ENCODE measurements around the gene STXBP5L.
A peak's percentile ranks its signal among the peaks of the same experiment; 100 is the strongest.
"Not testable (repeated sequence)": the region's sequence is repeated elsewhere in the genome, so short reads cannot be mapped to it uniquely, and the experiment has no call there.

STXBP5L gene

GRCh38 chr3:121167374-121168139 is 259.6 kb downstream of the STXBP5L start:
- no peak for DNase-seq
- intact Hi-C loops (cut with DNase I) = no loop called here

GRCh38 chr3:121175083-121175482 is 267.1 kb downstream of the STXBP5L start:
- no peak for DNase-seq

GRCh38 chr3:121190626-121191025 is 282.6 kb downstream of the STXBP5L start:
- intact Hi-C loops (cut with DNase I); DNase-seq: not testable (repeated sequence)

More at GRCh38 chr3:121175083-121175482, 267.1 kb downstream of the STXBP5L start:
- intact Hi-C loops (cut with DNase I) = no loop called here

GRCh38 chr3:121202573-121202972 is 294.6 kb downstream of the STXBP5L start:
- intact Hi-C loops (cut with DNase I) = no loop called here
- no peak for DNase-seq

- DNase-seq = no peak
- intact Hi-C loops (cut with DNase I) = no loop called here
Observed at GRCh38 chr3:121223116-121223515, 315.1 kb downstream of the STXBP5L start.

GRCh38 chr3:121228971-121229370 is 321.0 kb downstream of the STXBP5L start:
- DNase-seq = no peak
- intact Hi-C loops (cut with DNase I) = no loop called here

GRCh38 chr3:121230194-121230593 is 322.2 kb downstream of the STXBP5L start:
- intact Hi-C loops (cut with DNase I); DNase-seq: not testable (repeated sequence)

GRCh38 chr3:121231872-121232271 is 323.9 kb downstream of the STXBP5L start:
- intact Hi-C loops (cut with DNase I) = no loop called here
- DNase-seq = no peak

GRCh38 chr3:121232309-121233225 is 324.6 kb downstream of the STXBP5L start:
- DNase-seq = no peak
- intact Hi-C loops (cut with DNase I) = no loop called here

GRCh38 chr3:121243208-121243607 is 335.2 kb downstream of the STXBP5L start:
- DNase-seq = no peak

GRCh38 chr3:121252676-121253075 is 344.7 kb downstream of the STXBP5L start:
- no peak for DNase-seq
- intact Hi-C loops (cut with DNase I) = no loop called here

More at GRCh38 chr3:121243208-121243607, 335.2 kb downstream of the STXBP5L start:
- intact Hi-C loops (cut with DNase I) = no loop called here

GRCh38 chr3:121269389-121269788 is 361.4 kb downstream of the STXBP5L start:
- intact Hi-C loops (cut with DNase I) = no loop called here
- DNase-seq = no peak

GRCh38 chr3:121274411-121274810 is 366.4 kb downstream of the STXBP5L start:
- intact Hi-C loops (cut with DNase I) = no loop called here
- no peak for DNase-seq

GRCh38 chr3:121295452-121295851 is 387.4 kb downstream of the STXBP5L start:
- intact Hi-C loops (cut with DNase I) = no loop called here
- no peak for DNase-seq

GRCh38 chr3:121295979-121296378 is 388.0 kb downstream of the STXBP5L start:
- no peak for DNase-seq
- intact Hi-C loops (cut with DNase I) = no loop called here

- DNase-seq = no peak
- intact Hi-C loops (cut with DNase I) = no loop called here
Observed at GRCh38 chr3:121324320-121324719, 416.3 kb downstream of the STXBP5L start.

GRCh38 chr3:121330118-121330517 is 422.1 kb downstream of the STXBP5L start:
- intact Hi-C loops (cut with DNase I) = no loop called here
- DNase-seq = peak in 15 of 42 donors; percentile 2 to 68 (median 30)

GRCh38 chr3:121330634-121331033 is 422.6 kb downstream of the STXBP5L start:
- intact Hi-C loops (cut with DNase I) = no loop called here
- no peak for DNase-seq

GRCh38 chr3:121355960-121356359 is 448.0 kb downstream of the STXBP5L start:
- DNase-seq; intact Hi-C loops (cut with DNase I): not testable (repeated sequence)

Measured in head of caudate nucleus (tissue), 42 donors.